NT2/D1 (cell line): ENCODE data around the gene LEMD3.

Source experiments
- SUZ12 ChIP-seq: IDR thresholded peaks from 2 replicates; pipeline ENCODE4 v1.6.1; 2011; ENCODE audit not compliant: insufficient read length, insufficient read depth; ENCODE audit errors: extremely low read depth
- ZNF274 ChIP-seq: IDR thresholded peaks from 2 replicates; pipeline ENCODE4 v1.6.1; 2011; ENCODE audit warnings: mild to moderate bottlenecking, low read depth, low read length

- no peak for TF ChIP-seq SUZ12
- no peak for TF ChIP-seq ZNF274
Observed at GRCh38 chr12:65169320-65170208, at the start of gene LEMD3.
